Panc1 (cell line): Measurements from ENCODE around the gene STXBP4.

Experiments used
- POLR2AphosphoS5 ChIP-seq: IDR thresholded peaks from 2 replicates; pipeline ENCODE4 v1.6.1; 2012; ENCODE audit warnings: mild to moderate bottlenecking, low read depth, low read length, moderate library complexity
- TF ChIP-seq, protein P1 (sequence below): fragments of 450-650 bp; IDR thresholded peaks from 2 replicates; pipeline ENCODE4 v1.5.1; 2017; ENCODE audit warnings: mild to moderate bottlenecking

DNA sequence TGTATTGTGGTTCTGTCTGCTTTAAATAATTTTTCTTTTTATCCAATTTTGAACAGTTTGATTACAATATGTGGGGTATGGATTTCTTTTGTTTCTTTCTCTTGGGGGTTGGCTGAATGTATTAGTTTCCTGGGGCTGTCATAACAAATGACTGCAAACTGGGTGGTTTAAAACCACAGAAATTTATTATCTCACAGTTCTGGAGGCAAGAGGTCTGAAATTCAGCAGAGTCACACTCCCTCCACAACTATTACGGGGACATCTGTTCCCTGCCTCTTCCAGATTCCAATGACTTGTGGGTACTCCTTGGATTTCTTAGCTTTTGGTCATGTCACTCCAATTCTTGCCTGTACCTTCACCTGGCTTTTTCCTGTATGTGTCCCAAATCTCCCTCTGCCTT is 23.8 kb upstream of the STXBP4 start:
- TF ChIP-seq, protein P1, sequence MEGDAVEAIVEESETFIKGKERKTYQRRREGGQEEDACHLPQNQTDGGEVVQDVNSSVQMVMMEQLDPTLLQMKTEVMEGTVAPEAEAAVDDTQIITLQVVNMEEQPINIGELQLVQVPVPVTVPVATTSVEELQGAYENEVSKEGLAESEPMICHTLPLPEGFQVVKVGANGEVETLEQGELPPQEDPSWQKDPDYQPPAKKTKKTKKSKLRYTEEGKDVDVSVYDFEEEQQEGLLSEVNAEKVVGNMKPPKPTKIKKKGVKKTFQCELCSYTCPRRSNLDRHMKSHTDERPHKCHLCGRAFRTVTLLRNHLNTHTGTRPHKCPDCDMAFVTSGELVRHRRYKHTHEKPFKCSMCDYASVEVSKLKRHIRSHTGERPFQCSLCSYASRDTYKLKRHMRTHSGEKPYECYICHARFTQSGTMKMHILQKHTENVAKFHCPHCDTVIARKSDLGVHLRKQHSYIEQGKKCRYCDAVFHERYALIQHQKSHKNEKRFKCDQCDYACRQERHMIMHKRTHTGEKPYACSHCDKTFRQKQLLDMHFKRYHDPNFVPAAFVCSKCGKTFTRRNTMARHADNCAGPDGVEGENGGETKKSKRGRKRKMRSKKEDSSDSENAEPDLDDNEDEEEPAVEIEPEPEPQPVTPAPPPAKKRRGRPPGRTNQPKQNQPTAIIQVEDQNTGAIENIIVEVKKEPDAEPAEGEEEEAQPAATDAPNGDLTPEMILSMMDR: no peak
- no peak for TF ChIP-seq POLR2AphosphoS5
